MM.1S (cell line): Measurements from ENCODE around the gene LRRC8C.

Source experiments
- DNase-seq: peaks from one replicate; pipeline ENCODE4 v3.0.0-alpha.2; 2015
- H2AFZ ChIP-seq: fragments of 300-600 bp; sonication (generic); 2 replicates; pipeline ENCODE4 v1.6.0; 2016; ENCODE audit warnings: antibody characterized with exemption, low read length
- H3F3A ChIP-seq: fragments of 300-600 bp; sonication (generic); 2 replicates; pipeline ENCODE4 v1.6.1; 2016; ENCODE audit warnings: mild to moderate bottlenecking, antibody characterized with exemption, low read length, moderate library complexity, mixed read lengths; ENCODE audit not compliant: insufficient read depth
- H3K27ac ChIP-seq: fragments of 300-600 bp; sonication (generic); 2 replicates; pipeline ENCODE4 v1.5.1; 2016; ENCODE audit warnings: mild to moderate bottlenecking, low read length
- H3K27me3 ChIP-seq: fragments of 300-600 bp; sonication (generic); replicated peaks from 2 replicates; pipeline ENCODE4 v1.6.0; 2016; ENCODE audit warnings: low read length; ENCODE audit not compliant: insufficient read depth
- H3K36me3 ChIP-seq: fragments of 300-600 bp; sonication (generic); replicated peaks from 2 replicates; pipeline ENCODE4 v1.6.1; 2016; ENCODE audit warnings: mild to moderate bottlenecking, low read length, mixed read lengths; ENCODE audit not compliant: insufficient read depth
- H3K4me1 ChIP-seq: fragments of 300-600 bp; sonication (generic); 2 replicates; pipeline ENCODE4 v1.6.1; 2016; ENCODE audit warnings: low read length, mixed read lengths
- H3K4me2 ChIP-seq: fragments of 300-600 bp; sonication (generic); 2 replicates; pipeline ENCODE4 v1.6.0; 2016; ENCODE audit warnings: low read depth, low read length
- H3K4me3 ChIP-seq: fragments of 300-600 bp; sonication (generic); 2 replicates; pipeline ENCODE4 v1.5.1; 2016; ENCODE audit warnings: low read length, mixed read lengths
- H3K79me2 ChIP-seq: fragments of 300-600 bp; sonication (generic); 2 replicates; pipeline ENCODE4 v1.6.1; 2016; ENCODE audit warnings: mixed run types, low read length, mixed read lengths
- H3K9ac ChIP-seq: fragments of 300-600 bp; sonication (generic); 2 replicates; pipeline ENCODE4 v1.6.1; 2016; ENCODE audit warnings: low read length, mixed read lengths
- H3K9me2 ChIP-seq: fragments of 300-600 bp; sonication (generic); replicated peaks from 2 replicates; pipeline ENCODE4 v1.6.1; 2016; ENCODE audit warnings: mild to moderate bottlenecking, low read length, mixed read lengths; ENCODE audit not compliant: insufficient read depth
- H3K9me3 ChIP-seq: fragments of 300-600 bp; sonication (generic); replicated peaks from 2 replicates; pipeline ENCODE4 v1.6.1; 2016; ENCODE audit warnings: mild to moderate bottlenecking, low read length, mixed read lengths; ENCODE audit not compliant: insufficient read depth
- H4K20me1 ChIP-seq: fragments of 300-600 bp; sonication (generic); 2 replicates; pipeline ENCODE4 v1.6.1; 2016; ENCODE audit warnings: mild to moderate bottlenecking, low read length, moderate library complexity, mixed read lengths; ENCODE audit not compliant: insufficient read depth
- CTCF ChIP-seq: fragments of 300-600 bp; sonication (generic); IDR thresholded peaks from 2 replicates; pipeline ENCODE4 v1.5.1; 2016; ENCODE audit warnings: antibody characterized with exemption, low read length, mixed read lengths
- EZH2 ChIP-seq: fragments of 300-600 bp; sonication (generic); optimal IDR thresholded peaks from 2 replicates; pipeline ENCODE3; 2017; ENCODE audit warnings: low read depth, mild to moderate bottlenecking, antibody characterized with exemption, low read length, mixed read lengths
- EZH2phosphoT487 ChIP-seq: fragments of 300-600 bp; sonication (generic); IDR thresholded peaks from 2 replicates; pipeline ENCODE4 v1.6.1; 2018; ENCODE audit warnings: antibody characterized with exemption, low read length

The LRRC8C gene

GRCh38 chr1:89759036-89759435 lies 126.1 kb downstream of the LRRC8C start:
- no peaks in the 10 kb centered on the region for H3K27me3 ChIP-seq
- H3K27ac ChIP-seq = no peak overlapping the region
- no peaks in the 10 kb centered on the region for H3K9me2 ChIP-seq
- H3K4me3 ChIP-seq = no peak overlapping the region
- no peaks in the 10 kb centered on the region for H4K20me1 ChIP-seq
- H3K79me2 ChIP-seq = no peaks in the 10 kb centered on the region
- peaks cover 3% of the 10 kb centered on the region; the same call in 1 of the 2 replicates for H3K4me1 ChIP-seq
- no peak for TF ChIP-seq EZH2
- no peak for TF ChIP-seq EZH2phosphoT487
- TF ChIP-seq CTCF = no peak
- H3F3A ChIP-seq = no peaks in the 10 kb centered on the region
- DNase-seq = no peak
- no peak overlapping the region for H3K9ac ChIP-seq
- no peak overlapping the region for H3K4me2 ChIP-seq
- no peaks in the 10 kb centered on the region for H3K9me3 ChIP-seq
- no peak overlapping the region for H2AFZ ChIP-seq
- H3K36me3 ChIP-seq = no peaks in the 10 kb centered on the region

- H3K27me3 ChIP-seq = no peaks in the 10 kb centered on the region
- no peak overlapping the region for H2AFZ ChIP-seq
- H3K79me2 ChIP-seq = no peaks in the 10 kb centered on the region
- no peaks in the 10 kb centered on the region for H3K9me3 ChIP-seq
- no peak overlapping the region for H3K27ac ChIP-seq
- no peak overlapping the region for H3K9ac ChIP-seq
- peaks cover 3% of the 10 kb centered on the region; the same call in 1 of the 2 replicates for H3K4me1 ChIP-seq
- H3F3A ChIP-seq = no peaks in the 10 kb centered on the region
- no peaks in the 10 kb centered on the region for H4K20me1 ChIP-seq
- no peak overlapping the region for H3K4me3 ChIP-seq
- no peaks in the 10 kb centered on the region for H3K9me2 ChIP-seq
- H3K36me3 ChIP-seq = no peaks in the 10 kb centered on the region
- no peak overlapping the region for H3K4me2 ChIP-seq
- TF ChIP-seq CTCF (no peak), EZH2 (no peak), EZH2phosphoT487 (no peak)
- DNase-seq = no peak
Measured at GRCh38 chr1:89760496-89760895, 127.6 kb downstream of the LRRC8C start.

- DNase-seq = no peak
- Histone ChIP-seq H3K36me3 (no peaks in the 10 kb centered on the region), H3F3A (no peaks in the 10 kb centered on the region), H3K4me1 (peaks cover 3% of the 10 kb centered on the region; the same call in 1 of the 2 replicates), H3K9me2 (no peaks in the 10 kb centered on the region), H4K20me1 (no peaks in the 10 kb centered on the region), H3K4me3 (no peak overlapping the region), H3K9ac (no peak overlapping the region), H3K27me3 (no peaks in the 10 kb centered on the region), H3K9me3 (no peaks in the 10 kb centered on the region), H3K79me2 (no peaks in the 10 kb centered on the region), H3K4me2 (no peak overlapping the region), H3K27ac (no peak overlapping the region), H2AFZ (no peak overlapping the region)
- TF ChIP-seq EZH2phosphoT487 = no peak
- no peak for TF ChIP-seq EZH2
- TF ChIP-seq CTCF = no peak
Measured at GRCh38 chr1:89761338-89761737, 128.4 kb downstream of the LRRC8C start.
